NCI-H526 treated with DMSO at 0.1 percent for 48 hours (cell line): ENCODE measurements around the gene ERC2.

Experiments
- DNase-seq: peaks from one replicate; lab custom pipeline; 2025; lab: John Stamatoyannopoulos, UW

ERC2 gene

DNA sequence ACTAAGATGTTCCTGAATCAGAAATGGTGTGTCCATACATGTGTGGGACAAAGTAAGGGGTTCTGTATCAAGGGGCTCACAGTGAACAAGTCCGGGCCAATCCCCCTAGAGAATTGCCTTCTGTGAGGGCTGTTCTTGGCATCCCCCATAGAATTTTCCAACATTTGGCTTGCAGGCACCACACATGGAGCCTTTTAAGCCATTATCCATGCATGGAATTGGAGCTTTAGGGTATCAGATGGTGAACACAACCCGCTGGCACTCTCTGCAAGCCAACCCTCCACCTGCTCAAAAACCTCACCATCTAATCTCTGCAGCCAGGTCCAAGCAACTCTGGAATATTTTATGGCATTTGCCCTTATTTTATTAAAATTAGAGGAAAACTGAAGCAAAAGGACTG, 278.7 kb downstream of the ERC2 start:
- DNase-seq = no peak

DNA sequence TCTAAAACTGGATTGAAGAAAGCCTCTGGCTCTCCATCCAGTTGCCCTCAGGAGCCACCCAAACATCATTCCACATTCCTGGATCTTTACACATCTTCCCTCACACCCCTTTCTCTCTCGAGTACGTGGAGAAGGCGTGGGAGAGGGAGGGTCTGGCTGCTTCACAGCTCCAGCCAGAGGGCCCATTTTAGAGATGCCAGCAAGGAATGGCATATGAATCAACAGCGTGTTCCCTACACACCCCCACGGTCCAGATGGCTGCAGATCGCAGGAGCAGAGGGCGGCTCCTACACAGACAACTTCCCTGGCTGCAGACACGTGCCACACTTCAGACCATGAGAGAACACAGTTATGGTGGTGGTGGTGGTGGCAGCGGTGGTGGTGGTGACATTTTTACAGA, 280.1 kb downstream of the ERC2 start:
- no peak for DNase-seq

DNA sequence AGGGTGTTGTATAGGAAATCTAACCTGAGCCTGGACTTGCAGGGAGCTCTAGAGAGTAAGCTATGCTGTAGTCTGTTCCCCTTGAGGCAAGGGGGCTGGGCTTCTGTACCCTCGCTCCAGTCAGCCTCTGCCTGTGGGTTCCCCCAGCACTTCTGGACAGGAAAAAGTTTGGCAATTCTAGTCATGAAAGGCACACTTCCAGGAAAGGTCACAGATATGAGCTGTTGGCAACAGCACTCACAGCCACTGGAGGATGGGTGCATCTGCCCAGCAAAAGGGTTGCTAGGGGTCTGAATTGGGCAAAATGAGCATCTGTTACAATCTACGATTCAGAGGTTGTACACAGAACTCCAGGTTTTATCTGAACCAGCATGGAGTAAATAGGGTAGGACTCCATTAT, 281.2 kb downstream of the ERC2 start:
- DNase-seq = no peak

DNA sequence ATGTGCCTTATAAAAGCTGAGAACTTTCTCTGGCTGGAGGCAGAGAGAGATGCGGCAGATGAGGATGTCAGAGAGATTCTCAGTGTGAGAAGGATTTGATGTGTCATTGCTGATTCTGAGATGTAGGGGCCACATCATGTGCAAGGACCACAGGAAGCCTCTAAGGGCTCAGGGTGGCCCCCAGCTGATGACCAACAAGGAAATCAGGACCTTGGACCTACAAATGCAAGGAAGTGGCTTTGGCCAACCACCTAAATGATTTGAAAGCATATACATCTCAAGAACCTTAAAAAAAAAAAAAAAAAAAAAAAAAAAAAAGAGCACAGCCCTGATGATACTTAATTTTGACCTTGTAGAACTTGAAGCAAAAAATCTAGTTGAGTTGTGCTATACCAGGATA, 282.4 kb downstream of the ERC2 start:
- no peak for DNase-seq

DNA sequence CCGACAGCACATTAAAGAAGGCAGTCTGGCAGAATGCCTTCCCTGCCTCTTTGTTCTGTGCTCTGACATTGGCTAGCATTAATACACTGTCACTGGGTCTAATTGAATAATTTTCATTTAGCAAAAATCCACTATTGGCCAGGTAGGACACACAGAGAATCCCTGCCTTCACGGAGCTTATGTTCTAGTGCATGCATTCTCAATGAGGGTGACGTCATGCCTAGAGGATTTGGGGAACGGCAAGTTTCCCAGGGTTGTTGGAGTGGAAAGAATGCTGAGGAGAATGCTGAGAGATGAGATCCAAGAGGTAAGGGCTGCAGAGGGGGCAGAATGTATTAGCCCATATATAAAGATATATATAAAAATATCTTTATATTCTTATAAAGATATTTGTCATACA, 284.7 kb downstream of the ERC2 start:
- DNase-seq = no peak

DNA sequence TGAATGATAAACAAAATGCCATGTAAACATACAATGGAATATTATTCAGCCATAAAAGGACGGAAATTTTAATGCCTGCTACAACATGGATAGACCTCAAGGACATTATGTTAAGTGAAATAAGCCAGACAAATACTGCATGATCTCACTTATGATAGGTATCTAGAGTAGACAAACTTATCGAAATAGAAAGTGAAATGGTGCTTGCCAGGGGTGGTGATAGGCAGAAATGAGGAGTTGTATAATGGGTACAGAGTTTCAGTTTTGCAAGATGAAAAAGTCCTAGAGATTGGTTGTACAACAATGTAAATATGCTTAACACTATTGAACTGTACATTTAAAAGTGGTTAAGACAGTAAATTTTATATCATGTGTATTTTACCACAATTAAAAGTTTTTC, 287.8 kb downstream of the ERC2 start:
- no peak for DNase-seq

DNA sequence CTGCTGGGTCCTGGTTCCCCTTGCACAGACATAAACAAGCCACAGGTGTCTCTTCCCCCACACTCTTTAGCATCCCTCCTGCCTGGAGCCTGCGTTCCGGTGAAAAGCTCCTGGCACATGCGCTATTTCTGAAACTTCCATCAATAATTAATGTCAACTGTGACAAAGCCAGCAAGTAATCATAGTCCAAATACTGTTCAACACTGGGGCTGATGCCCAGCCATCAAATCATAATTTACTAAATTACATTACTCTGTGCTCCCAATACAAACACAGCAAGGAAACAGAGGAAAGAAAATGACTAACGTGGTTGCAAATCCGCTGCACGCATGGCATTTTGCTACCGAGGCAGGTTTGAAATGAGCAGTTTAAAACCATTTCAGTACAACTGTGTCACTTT, 294.7 kb downstream of the ERC2 start:
- DNase-seq = no peak

DNA sequence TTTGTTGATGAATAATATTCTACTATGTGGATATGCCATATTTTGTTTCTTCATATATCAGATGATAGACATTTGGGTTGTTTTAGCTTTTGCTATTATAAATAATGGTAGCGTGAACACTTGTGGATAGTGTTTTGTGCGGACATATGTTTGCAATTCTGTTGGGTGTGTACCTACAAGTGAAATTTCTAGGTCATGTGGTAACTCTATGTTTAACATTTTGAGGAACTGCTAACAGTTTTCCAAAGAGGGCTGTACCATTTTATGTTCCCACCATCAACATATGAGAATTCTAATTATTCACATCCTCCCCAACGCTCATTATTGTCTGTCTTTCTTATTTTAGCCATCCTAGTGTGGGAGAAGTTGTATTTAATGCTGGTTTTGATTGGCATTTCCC, 303.8 kb downstream of the ERC2 start:
- no peak for DNase-seq

DNA sequence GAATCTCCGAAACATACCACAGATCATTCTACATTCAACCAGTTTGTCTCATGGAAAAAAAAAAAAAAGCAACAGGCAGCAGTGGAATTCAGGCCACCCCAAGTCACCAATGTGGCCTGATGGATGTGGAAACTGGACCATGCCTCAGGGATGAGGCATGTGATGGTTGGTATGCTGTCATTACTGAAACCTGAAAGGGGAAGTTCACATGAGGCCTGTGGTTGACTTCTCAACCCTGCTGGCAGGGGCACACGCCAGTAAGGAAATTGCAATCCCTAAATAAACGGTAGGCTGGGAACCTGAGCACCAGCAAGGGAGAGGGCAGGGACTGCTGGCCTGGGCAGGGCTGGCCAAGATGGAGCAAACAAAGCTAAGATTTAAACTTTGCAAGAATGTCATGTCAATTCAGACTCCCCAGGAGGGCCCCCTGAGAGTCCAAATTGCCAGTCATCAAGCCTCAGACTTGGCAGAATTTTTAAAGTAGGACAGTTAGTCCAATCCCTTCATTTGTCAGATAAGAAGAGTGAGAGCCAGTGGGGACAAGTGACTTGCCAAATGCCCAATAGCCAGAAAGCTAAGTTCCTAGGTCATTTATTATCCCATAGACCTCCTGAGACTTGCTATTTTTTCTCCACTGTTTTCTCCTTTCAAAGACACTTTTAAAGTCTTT, 310.4 kb downstream of the ERC2 start:
- DNase-seq = no peak

DNA sequence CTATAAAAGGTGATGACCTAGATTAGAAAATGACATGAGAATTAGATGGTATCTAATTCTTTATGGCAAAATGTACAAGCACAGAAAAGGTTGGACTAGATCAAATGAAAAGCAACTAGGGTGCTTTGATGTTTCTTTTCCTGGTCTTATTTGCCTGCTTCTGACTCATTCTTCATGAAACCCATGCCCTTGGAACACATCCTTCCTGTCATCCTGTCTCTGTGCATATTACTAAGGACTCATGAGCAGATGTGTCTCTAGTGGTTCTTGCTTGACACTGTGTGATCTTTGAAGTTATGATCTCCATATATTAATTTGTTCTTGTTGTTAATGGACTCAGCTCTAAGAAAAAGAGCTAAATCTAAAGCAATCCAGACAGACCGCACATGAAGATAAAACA, 314.0 kb downstream of the ERC2 start:
- DNase-seq = no peak

DNA sequence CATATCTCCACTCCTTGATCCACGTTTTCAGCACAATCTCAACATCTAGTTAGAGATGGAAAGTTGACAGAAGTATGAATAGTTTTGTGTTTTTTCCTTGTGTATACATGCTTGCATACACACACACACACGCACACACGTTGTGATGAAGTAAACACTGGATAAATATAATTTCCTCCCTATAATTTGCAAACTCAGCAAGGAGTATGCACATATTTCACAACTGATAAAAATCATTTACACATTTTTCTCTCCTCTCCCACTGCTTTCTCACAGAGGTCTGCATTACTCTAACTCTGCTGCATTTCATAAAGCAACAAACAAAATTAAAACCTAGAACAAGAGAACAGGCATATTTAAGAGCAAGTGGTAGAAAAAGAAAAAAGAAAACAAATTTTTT, 320.9 kb downstream of the ERC2 start:
- DNase-seq = no peak

DNA sequence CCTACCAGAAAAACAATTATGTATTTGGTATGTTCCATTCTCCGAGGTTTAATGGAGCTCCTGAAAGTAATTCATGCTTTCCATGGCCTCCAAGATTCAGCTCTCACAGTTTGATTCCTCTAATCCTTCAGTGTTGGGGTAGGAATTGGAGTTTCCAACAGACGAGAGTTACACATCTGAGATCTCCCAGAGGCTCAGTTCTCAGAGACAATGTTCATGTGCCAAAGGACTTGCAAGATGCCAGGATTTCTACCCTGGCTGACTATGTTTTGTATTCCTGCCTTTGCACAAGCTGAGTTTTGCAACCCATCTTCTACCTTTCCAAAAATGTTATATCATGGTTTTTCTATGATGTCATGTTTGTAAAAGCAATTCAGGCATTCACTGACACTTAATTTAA, 322.9 kb downstream of the ERC2 start:
- no peak for DNase-seq

DNA sequence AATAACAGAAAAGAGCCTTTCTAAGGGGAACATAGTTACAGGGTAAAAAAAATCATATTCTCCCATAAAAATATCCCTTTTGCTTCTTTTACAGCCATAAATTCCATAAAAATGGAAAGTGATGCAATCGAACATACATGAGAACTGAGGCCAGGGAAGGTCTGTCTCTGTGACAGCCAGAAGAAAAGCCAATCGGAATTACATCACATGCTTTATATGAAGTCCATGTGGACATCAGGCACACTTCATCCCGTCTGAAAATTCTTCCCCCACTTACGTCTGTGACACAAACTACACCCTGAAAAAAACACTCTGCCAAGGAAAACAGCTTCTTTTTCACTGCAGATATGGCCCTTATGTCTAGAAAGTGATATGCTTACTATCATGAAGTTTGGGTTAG, 323.5 kb downstream of the ERC2 start:
- DNase-seq = no peak

DNA sequence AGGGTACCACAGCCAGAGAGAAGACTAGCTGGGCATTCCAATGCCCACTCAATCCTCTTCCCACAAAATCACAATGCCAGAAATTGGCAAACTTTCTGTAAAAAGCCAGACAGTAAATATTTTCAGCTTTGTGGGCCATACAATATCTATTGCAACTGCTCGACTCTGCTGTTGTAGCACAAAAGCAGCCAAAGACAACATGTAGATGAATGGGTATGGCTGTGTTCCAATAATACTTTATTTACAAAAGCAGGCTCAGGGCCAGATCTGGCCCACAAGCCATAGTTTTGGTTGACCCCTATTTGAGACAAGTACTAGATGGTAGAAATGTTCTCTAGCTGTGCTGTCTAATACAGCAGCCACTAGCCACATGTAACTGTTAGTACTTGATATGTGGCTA, 330.9 kb downstream of the ERC2 start:
- DNase-seq = no peak

DNA sequence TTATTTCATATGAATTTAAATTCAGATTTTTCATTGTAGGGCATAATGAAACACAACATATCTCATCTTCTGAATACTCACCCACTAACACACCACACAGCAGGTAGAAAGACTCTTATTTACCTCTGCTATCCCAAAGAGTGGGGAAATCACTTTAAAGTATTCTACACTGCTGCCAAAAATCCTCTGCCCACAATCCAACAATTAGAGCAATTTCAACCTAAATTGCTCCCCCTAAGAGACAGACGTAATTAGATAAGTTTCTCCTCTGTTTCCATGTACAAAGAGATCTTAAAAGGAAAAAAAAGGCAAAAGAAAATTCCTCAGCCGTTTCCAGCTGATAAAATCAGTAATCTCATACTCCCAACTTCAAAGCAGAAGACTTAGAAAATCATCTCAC, 331.8 kb downstream of the ERC2 start:
- no peak for DNase-seq

DNA sequence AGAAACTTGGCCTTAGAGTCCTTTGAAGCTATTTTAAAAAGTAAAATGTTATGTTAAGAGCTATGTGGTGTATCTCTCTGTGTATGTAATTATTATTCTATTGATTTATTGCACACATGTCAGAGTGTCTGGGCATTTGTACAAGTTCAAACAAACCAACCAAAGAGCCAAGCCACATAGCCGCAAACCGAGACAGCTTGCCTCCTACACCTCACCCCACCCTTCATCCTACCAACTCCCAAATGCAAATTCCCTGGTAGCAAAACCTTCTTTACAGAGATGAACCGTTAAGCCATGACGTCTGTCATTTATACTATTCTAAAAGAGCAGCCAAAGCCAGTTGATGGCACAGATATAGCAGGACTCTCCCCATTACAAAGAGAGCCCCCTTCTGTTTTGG, 332.3 kb downstream of the ERC2 start:
- DNase-seq = no peak

DNA sequence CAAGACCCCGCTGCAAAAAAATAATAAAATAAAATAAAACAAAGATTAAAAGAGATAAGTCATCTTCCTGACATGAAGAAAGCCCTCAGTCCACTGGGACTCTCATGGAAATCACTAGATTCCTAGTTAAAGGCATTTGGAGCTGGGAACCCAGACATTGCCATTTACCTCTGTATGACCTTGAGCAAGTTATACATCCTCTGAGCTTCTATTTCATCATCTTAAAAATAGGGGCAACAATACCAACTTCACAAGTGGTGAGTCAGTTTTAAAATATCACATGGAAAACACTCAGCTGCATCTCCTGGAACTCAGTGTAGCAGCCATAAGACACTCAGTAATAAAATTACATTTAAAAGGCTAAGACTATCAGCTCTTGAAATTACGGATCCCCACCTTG, 334.8 kb downstream of the ERC2 start:
- DNase-seq = no peak

DNA sequence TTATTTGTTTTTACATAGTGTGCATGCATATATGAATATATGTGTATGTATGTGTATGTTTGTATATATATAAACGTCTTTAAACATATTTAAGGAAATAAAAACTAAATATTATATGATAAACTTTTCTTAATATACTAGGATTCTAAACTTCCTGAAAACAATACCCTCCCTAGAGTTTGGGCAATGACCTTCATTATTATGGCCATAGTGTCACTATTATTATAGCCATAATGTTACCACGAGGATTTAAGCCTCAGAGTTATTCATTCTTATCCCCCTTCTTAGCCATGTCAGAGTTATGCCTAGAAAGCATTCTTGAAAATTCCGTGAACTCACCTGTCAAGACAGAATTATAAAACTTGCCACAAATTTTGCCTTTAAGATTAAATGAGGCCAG, 335.5 kb downstream of the ERC2 start:
- DNase-seq = no peak

DNA sequence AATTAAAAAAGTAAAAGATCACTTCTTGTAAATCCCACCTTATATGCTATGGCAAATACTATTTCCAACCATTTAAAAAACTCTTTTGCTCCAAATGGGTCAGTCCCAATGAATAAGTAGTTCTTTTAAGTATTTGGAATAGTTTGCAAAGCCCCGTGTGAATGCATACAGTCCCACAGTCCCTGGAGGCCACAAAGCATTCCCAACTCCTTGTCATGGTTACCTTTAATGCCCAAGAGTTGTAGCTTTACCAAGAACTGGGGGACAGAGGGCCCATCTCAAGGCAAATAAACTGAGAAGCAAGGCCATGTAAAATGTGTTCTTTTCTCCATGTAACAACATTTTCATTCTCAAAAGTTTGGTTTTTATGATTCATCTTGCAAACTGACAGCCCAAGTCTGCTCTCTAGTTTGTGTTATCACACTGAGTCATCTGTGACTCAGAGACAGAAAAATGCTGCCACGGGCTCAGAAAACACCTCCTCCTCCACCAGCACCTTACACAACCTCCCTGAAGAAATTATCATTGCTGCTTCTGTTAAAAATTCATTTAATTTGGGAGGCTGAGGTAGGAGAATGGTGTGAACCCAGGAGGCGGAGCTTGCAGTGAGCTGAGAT, 336.2 kb downstream of the ERC2 start:
- no peak for DNase-seq

DNA sequence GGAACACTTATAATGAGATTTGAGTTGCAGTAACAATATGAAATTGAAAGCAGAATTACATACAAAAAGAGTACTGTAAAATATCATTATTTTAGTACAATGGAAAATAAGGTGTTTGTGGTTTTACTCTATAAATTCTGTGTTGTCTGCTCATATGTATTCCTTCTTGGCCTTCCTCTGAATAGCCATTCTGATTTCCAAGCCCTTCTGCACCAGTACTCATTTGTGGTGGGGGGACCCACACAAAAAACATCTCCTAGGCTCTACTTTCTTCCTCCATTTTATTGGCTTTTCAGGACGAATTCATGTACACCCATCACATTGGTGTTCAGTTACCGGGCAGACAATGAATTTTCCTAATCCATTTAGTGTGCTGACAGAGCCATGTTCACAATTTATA, 338.2 kb downstream of the ERC2 start:
- DNase-seq = no peak

DNA sequence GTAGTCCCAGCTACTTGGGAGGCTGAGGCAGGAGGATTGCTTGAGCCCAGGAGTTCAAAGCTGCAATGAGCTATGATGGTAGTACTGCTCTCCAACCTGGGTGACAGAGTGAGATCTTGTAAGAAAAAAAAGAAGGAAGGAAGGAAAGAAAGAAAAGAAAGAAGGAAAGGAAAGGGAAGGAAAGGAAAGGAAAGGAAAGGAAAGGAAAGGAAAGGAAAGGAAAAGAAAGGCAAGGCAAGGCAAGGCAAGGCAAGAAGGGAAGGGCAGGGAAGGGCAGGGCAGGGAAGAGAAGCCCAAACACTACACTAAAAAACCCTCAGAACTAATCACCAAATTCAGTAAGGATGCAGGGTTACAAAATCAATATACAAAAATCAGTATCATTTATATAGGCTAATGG, 341.6 kb downstream of the ERC2 start:
- no peak for DNase-seq

DNA sequence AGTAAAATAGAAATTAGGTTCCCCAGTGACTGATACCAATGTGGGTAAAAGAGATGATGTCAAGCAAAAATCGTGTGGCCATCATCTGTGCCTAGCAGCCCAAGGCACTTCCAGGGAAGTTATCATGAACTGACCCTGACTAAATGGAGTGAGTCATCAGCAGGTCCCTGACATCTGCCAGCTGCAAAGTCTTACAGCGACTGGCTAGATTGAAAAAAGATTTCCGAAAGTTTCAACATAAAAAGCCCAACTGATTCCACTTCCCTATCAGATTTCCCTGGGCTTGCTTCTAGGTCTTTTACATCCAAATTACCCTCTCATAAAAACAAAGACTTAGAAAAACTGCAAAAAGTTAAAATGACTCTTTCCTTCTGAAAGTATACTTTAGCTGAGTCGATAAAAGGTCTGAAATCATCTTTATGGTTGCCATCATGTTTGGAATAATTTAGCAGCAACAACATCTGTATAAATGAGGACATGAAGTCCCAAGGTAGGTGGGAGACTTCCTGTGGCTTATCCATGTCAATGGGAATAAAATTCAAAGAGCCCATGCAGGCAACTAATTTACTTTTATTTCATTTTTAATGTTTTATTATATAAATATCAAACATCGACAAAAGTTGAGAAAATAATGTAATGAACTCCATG, 342.8 kb downstream of the ERC2 start:
- no peak for DNase-seq

DNA sequence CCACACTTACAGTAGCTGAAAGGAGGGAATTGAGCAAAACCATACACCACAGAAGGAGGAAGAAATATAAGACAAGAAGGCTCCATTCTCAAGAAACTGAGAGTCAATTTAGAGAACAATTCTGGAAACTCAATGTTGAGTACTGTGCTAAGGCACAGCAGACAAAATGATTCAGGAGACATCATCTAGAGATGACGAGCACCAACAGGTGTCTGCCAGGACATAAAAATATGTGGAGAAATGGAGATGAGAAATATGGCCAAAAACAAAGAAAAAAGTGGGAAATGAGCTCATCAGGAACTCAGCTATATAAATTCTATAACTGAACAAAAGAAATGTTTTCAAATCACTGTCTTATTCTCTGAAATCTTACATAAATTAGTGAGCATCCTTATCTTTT, 343.7 kb downstream of the ERC2 start:
- no peak for DNase-seq

DNA sequence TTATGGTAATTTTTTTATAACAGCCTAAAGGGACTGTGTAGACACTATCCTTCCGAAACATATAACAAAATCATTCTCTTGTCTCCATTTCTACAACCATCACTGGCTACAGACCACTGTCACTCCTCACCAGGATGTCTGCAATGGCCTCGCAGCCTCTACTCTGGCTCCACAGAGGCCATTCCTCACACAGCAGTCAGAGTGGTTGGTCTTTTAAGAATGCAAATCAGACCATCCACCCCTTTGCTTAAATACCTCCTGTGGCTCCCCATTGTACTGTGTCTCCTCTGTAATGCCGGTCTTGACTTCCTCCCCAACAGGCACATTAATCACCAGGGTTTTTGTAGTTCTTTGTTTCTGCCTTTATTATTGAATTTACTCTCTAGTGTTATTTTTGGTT, 344.8 kb downstream of the ERC2 start:
- no peak for DNase-seq
